Gastrocnemius medialis (tissue), 4 donors: ENCODE results near the gene CACNA1H. TPM values are rescaled to one million over a fixed set of nuclear protein-coding genes. Genes with fewer than 3 reads are reported as not detected.

Experiments used
- ATAC-seq, 2 donors: fragments of 150-250 bp; one replicate each; pipeline ENCODE4 v1.9.1; 2016
- DNase-seq, 2 donors: peaks; one replicate each; pipeline ENCODE4 v3.0.0-alpha.2; 2019
- H3K27ac ChIP-seq, 4 donors: fragments of 200-600 bp; sonication (generic); 1 replicate in 1 of 4; 2 replicates in 3 of 4; pipeline ENCODE4 v1.5.1; 2016 to 2018; ENCODE audit warnings: mild to moderate bottlenecking in 2 of 4, moderate library complexity in 1 of 4
- H3K27me3 ChIP-seq, 3 donors: fragments of 200-600 bp; sonication (generic) in 2 of 3; 1 replicate in 1 of 3; 2 replicates in 2 of 3; pipeline versions ENCODE4 v1.5.1 to v1.6.0; 2016 to 2019; ENCODE audit warnings: mild to moderate bottlenecking in 1 of 3, moderate library complexity in 1 of 3
- H3K36me3 ChIP-seq, 2 donors: fragments of 200-600 bp; sonication (generic) in 1 of 2; one replicate each; pipeline ENCODE4 v1.5.1; 2017 to 2018
- H3K4me1 ChIP-seq, 2 donors: fragments of 200-600 bp; sonication (generic) in 1 of 2; one replicate each; pipeline ENCODE4 v1.5.1; 2016 to 2017; ENCODE audit warnings: mild to moderate bottlenecking in 2 of 2
- H3K4me3 ChIP-seq, 4 donors: fragments of 200-600 bp; sonication (generic) in 3 of 4; 1 replicate in 1 of 4; 2 replicates in 3 of 4; pipeline ENCODE4 v1.5.1; 2016 to 2019; ENCODE audit warnings: mild to moderate bottlenecking in 2 of 4
- H3K9me3 ChIP-seq, 3 donors: fragments of 200-600 bp; sonication (generic) in 2 of 3; 1 replicate in 1 of 3; 2 replicates in 2 of 3; pipeline ENCODE4 v1.5.1; 2016 to 2019
- CTCF ChIP-seq, 5 experiments: fragments of 450-650 bp in 3 of 5; fragments of 200-600 bp in 2 of 5; sonication (generic) in 2 of 5; IDR thresholded peaks in 4 of 5; conservative IDR thresholded peaks in 1 of 5; 1 replicate in 4 of 5; 2 replicates in 1 of 5; pipeline ENCODE4 v1.5.1; 2016 to 2019; ENCODE audit warnings: antibody characterized with exemption in 5 of 5, mild to moderate bottlenecking in 3 of 5, moderate library complexity in 3 of 5
- POLR2A ChIP-seq, 2 donors: fragments of 450-650 bp; IDR thresholded peaks; one replicate each; pipeline ENCODE4 v1.6.1; 2017; ENCODE audit warnings: antibody characterized with exemption in 2 of 2, mild to moderate bottlenecking in 2 of 2, moderate library complexity in 2 of 2
- in situ Hi-C, 4 donors: fragments of 200-750 bp; cut with MboI; loops; one replicate each; pipeline versions ENCODE4 v1.15.0 to v1.8.0; 2017; ENCODE audit warnings: low sequenced_read_pairs in 4 of 4
- intact Hi-C: fragments of 100-400 bp; cut with DNase I; formaldehyde crosslinking; loops from one replicate; pipeline ENCODE4 v1.15.1; 2023; ENCODE audit warnings: low total_unique reads
- total RNA-seq, 4 donors: library from RNA; depleted of rRNA; stranded (reverse); fragments of >200 nt; gene quantifications; one replicate each; pipeline versions ENCODE4 v1.1.0 to v1.2.3, GENCODE V29; 2016

Gene CACNA1H
- total RNA-seq, 4 donors from 2014 or later = 3.7 to 12.8 (median 4.5) TPM

DNA sequence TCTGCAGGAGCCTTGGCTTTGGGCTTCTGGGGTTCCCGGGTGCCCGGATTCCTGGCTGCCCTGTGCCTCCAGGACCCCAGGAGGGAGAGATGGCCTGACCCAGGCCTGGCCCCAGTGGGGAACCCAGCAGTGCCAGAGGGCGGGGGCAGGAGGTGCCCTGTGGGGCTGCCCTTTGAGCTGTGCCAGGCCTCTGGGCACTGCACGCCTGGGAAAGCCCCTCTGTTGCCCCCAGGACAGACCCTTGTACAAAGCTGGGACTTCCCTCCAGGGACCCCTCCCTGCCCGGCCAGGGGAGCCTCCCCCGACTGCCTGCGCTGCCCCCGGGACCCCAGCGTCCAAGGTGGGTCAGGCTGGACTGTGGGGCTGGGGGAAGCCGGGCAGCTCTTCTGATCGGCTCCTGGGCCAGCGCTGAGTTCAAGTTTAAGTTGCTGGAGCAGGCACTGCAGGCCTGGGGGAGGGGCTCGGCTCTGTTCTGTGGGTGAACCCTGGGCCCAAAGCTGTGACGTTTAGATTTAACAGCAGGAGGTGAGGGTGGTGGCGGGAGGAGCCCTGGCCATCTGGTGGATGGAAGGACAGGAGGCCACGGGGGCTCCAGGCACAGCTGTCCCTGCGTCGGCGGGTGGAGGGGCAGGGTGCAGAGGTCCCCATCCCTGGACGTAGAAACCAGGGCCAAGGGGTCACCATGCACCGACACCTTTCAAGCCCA, 29.2 kb upstream of the CACNA1H start:
- Histone ChIP-seq H3K27me3 (peaks cover 8 to 15% (median 8%) of the 10 kb centered on the region in 3 donors), H3K27ac (no peak overlapping the region), H3K4me1 (no peaks in the 10 kb centered on the region), H3K36me3 (no peaks in the 10 kb centered on the region), H3K4me3 (no peak overlapping the region), H3K9me3 (no peaks in the 10 kb centered on the region)
- TF ChIP-seq CTCF (IDR thresholded peaks at IDR 0.05 in 4 of 5, conservative IDR thresholded peaks at IDR 0.05 in 1 of 5) (no peak), POLR2A (IDR thresholded peaks at IDR 0.05) (no peak)
- in situ Hi-C loops = no loop called here
- ATAC-seq (no peak), DNase-seq (no peak)
- intact Hi-C loops = no loop called here

DNA sequence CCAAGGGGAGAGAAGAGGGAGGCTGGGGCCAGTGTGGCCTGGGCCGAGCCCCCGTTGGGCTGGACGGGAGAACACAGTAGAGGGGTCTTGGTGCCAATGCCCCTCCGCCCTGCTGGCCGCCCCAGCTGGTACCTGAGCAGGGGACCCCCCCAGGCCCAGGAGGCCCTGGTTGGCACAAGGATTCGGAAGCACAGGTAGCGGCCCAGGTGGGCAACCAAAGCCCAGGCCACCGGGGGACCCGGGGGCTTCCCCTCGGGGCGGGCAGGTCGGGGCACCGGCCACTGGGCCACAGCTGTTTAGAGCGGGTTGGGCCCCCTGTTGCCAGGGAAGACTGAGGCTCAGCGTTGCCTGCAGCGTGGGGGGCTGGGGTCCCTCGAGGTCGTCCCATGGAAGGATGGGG, 28.6 kb upstream of the CACNA1H start:
- Histone ChIP-seq H3K4me3 (no peak overlapping the region), H3K9me3 (no peaks in the 10 kb centered on the region), H3K36me3 (no peaks in the 10 kb centered on the region), H3K4me1 (no peaks in the 10 kb centered on the region), H3K27ac (no peak overlapping the region), H3K27me3 (peaks cover 8 to 12% (median 8%) of the 10 kb centered on the region in 3 donors)
- in situ Hi-C loops = no loop called here
- TF ChIP-seq POLR2A (IDR thresholded peaks at IDR 0.05) (no peak), CTCF (IDR thresholded peaks at IDR 0.05 in 4 of 5, conservative IDR thresholded peaks at IDR 0.05 in 1 of 5) (no peak)
- intact Hi-C loops = no loop called here
- DNase-seq = no peak
- no peak for ATAC-seq

- no peaks in the 10 kb centered on the region for H3K4me1 ChIP-seq
- H3K27me3 ChIP-seq = peaks cover 8 to 12% (median 8%) of the 10 kb centered on the region in 3 donors
- no peak overlapping the region for H3K27ac ChIP-seq
- H3K4me3 ChIP-seq = no peak overlapping the region
- in situ Hi-C loops = no loop called here
- DNase-seq = no peak
- H3K9me3 ChIP-seq = no peaks in the 10 kb centered on the region
- no peaks in the 10 kb centered on the region for H3K36me3 ChIP-seq
- intact Hi-C loops = no loop called here
- TF ChIP-seq POLR2A (IDR thresholded peaks at IDR 0.05) (no peak), CTCF (IDR thresholded peaks at IDR 0.05 in 4 of 5, conservative IDR thresholded peaks at IDR 0.05 in 1 of 5) (no peak)
- no peak for ATAC-seq
These were observed 28.1 kb upstream of the CACNA1H start for GRCh38 chr16:1124795-1125194.

DNA sequence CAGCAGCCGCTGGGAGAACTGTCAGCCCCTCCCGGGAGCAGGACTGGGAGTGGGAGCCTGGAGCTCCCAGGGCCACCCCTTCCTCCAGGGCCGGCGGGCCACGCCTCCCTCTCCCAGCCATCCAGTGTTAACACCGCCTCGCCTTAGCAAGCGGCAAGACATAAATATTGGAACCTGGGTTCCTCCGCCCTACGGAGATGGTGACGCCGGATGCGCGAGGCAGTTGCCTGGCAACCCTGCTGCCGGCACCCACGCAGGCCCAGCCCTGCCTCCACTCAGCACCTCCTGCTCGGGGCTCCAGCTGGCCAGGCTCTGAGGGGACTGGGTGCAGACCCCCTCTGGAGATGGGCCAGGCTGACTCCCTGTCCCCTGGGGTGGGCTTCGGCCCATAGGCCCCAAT, 27.4 kb upstream of the CACNA1H start:
- TF ChIP-seq POLR2A (IDR thresholded peaks at IDR 0.05) (no peak), CTCF (IDR thresholded peaks at IDR 0.05 in 4 of 5, conservative IDR thresholded peaks at IDR 0.05 in 1 of 5) (no peak)
- Histone ChIP-seq H3K27ac (no peak overlapping the region), H3K9me3 (no peaks in the 10 kb centered on the region), H3K4me1 (no peaks in the 10 kb centered on the region), H3K4me3 (no peak overlapping the region), H3K36me3 (no peaks in the 10 kb centered on the region), H3K27me3 (peaks cover 5 to 12% (median 8%) of the 10 kb centered on the region in 3 donors)
- no peak for ATAC-seq
- DNase-seq = no peak
- intact Hi-C loops = no loop called here
- in situ Hi-C loops = no loop called here

DNA sequence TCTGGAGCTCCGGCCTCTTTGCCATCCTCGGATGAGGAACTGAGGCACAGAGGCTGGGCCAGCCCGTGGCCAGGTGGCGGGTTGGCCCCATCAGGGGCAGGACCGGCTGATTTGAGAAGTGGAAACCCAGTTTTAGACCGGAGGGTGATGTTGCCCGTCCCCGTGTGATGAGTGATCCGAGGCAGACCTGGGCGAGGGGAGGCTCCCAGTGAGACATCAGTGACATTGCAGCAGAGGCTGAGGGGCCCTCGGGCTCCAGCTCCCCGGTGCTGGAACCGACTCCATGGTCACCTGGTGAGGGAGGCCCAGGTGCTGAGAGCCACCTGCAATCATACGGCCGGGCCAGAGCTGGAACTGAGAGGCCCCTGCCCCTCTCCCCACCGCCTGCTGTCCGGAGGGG, 26.9 kb upstream of the CACNA1H start:
- no peak for TF ChIP-seq CTCF (IDR thresholded peaks at IDR 0.05 in 4 of 5, conservative IDR thresholded peaks at IDR 0.05 in 1 of 5)
- no peak for TF ChIP-seq POLR2A (IDR thresholded peaks at IDR 0.05)

More for the DNA sequence above, 26.9 kb upstream of the CACNA1H start:
- in situ Hi-C loops = no loop called here
- Histone ChIP-seq H3K27ac (no peak overlapping the region), H3K4me3 (no peak overlapping the region), H3K9me3 (no peaks in the 10 kb centered on the region), H3K36me3 (no peaks in the 10 kb centered on the region), H3K27me3 (peaks cover 5 to 12% (median 8%) of the 10 kb centered on the region in 3 donors), H3K4me1 (no peaks in the 10 kb centered on the region)
- intact Hi-C loops = no loop called here
- ATAC-seq = no peak
- DNase-seq = no peak
